ENCODE results near the gene TECPR2.

DNA sequence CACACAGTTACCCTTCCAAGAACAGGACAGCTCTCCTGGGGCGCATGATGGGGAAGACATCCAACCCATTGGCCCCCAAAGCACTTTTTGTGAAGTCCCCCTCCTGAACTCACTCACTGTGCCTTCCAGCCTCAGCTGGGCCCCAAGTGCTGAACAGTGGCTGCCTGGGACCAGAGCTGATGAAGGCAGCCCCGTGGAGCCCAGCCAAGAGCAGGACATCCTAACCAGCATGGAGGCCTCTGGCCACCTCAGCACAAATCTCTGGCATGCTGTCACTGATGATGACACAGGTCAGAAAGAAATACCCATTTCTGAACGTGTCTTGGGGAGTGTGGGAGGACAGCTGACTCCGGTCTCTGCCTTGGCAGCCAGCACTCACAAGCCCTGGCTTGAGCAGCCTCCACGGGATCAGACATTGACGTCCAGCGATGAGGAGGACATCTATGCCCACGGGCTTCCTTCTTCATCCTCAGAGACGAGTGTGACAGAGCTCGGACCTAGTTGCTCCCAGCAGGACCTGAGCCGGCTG lies 72.0 kb downstream of the TECPR2 start:
- TF ChIP-seq, protein P1, sequence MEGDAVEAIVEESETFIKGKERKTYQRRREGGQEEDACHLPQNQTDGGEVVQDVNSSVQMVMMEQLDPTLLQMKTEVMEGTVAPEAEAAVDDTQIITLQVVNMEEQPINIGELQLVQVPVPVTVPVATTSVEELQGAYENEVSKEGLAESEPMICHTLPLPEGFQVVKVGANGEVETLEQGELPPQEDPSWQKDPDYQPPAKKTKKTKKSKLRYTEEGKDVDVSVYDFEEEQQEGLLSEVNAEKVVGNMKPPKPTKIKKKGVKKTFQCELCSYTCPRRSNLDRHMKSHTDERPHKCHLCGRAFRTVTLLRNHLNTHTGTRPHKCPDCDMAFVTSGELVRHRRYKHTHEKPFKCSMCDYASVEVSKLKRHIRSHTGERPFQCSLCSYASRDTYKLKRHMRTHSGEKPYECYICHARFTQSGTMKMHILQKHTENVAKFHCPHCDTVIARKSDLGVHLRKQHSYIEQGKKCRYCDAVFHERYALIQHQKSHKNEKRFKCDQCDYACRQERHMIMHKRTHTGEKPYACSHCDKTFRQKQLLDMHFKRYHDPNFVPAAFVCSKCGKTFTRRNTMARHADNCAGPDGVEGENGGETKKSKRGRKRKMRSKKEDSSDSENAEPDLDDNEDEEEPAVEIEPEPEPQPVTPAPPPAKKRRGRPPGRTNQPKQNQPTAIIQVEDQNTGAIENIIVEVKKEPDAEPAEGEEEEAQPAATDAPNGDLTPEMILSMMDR (IDR thresholded peaks at IDR 0.05; ENCODE audit: insufficient read depth, low read depth, low read length) = no peak
- no peak for TF ChIP-seq EZH2 (IDR thresholded peaks at IDR 0.05; ENCODE audit: insufficient read depth, low read length)

Data from astrocyte (in vitro differentiated cells and primary cell).